K562 (cell line): ENCODE results near the gene HOXC5. TPM values are rescaled to one million over a fixed set of nuclear protein-coding genes. Genes with fewer than 3 reads are reported as not detected.

ENCODE experiments used
- BCL6 ChIP-seq: fragments of 250-450 bp; sonication (Bioruptor Pico); IDR thresholded peaks from 2 replicates; pipeline ENCODE4 v1.4.0; 2020
- CHD1 ChIP-seq: fragments of 200-600 bp; sonication (generic); IDR thresholded peaks from one replicate; pipeline ENCODE4 v1.6.1; 2012; ENCODE audit warnings: mild to moderate bottlenecking, moderate library complexity, low read length, inconsistent platforms
- FOXJ2 ChIP-seq: fragments of 200-800 bp; sonication (Bioruptor generic); IDR thresholded peaks from 2 replicates; pipeline ENCODE4 v1.6.1; 2016; ENCODE audit warnings: missing genetic modification characterization, missing compliant biosample characterization
- KAT7 ChIP-seq: sonication (generic); formaldehyde crosslinking; IDR thresholded peaks from 2 replicates; pipeline ENCODE4 v1.8.0; 2022; ENCODE audit warnings: missing genetic modification reagents, mild to moderate bottlenecking, borderline replicate concordance
- KDM2B ChIP-seq: fragments of 250-450 bp; sonication (Bioruptor Pico); IDR thresholded peaks from 2 replicates; pipeline ENCODE4 v1.8.0; 2021; ENCODE audit warnings: mild to moderate bottlenecking, moderate library complexity
- NFYB ChIP-seq: IDR thresholded peaks from 2 replicates; pipeline ENCODE4 v1.6.1; 2011; ENCODE audit warnings: mild to moderate bottlenecking, moderate library complexity; ENCODE audit not compliant: insufficient read length; ENCODE audit errors: extremely low read depth
- PTTG1 ChIP-seq: fragments of 450-650 bp; IDR thresholded peaks from 2 replicates; pipeline ENCODE4 v1.6.1; 2016; ENCODE audit warnings: low read depth, mild to moderate bottlenecking, missing genetic modification characterization, missing compliant biosample characterization
- PYGO2 ChIP-seq: fragments of 450-650 bp; IDR thresholded peaks from 2 replicates; pipeline ENCODE4 v1.6.1; 2016; ENCODE audit warnings: mild to moderate bottlenecking, missing genetic modification characterization, moderate library complexity, missing compliant biosample characterization
- SP1 ChIP-seq: sonication (generic); formaldehyde crosslinking; IDR thresholded peaks from 2 replicates; pipeline ENCODE4 v1.8.1; 2022; ENCODE audit warnings: mild to moderate bottlenecking, missing genetic modification reagents
- TAF9B ChIP-seq: fragments of 450-650 bp; IDR thresholded peaks from 2 replicates; pipeline ENCODE4 v1.6.1; 2018; ENCODE audit warnings: mild to moderate bottlenecking; ENCODE audit not compliant: partially characterized antibody
- THAP12 ChIP-seq: fragments of 250-450 bp; sonication (Bioruptor Pico); IDR thresholded peaks from 2 replicates; pipeline ENCODE4 v1.9.0; 2021; ENCODE audit warnings: mild to moderate bottlenecking, inconsistent platforms
- ZBTB33 ChIP-seq: sonication (generic); formaldehyde crosslinking; IDR thresholded peaks from 2 replicates; pipeline ENCODE4 v1.8.1; 2023; ENCODE audit warnings: mild to moderate bottlenecking, missing genetic modification reagents
- ZNF24 ChIP-seq: fragments of 450-650 bp; IDR thresholded peaks from 2 replicates; pipeline ENCODE4 v1.6.1; 2016
- polyA plus RNA-seq, 8 experiments: library from polyadenylated mRNA; depleted of rRNA in 4 of 8; stranded (reverse) in 5 of 8; unstranded in 3 of 8; fragments of >200 nt; fragmentation: Nextera tagmentation in 2 of 8; fragmentation: Illumina TruSeq in 1 of 8; extraction: Ambion mirVana in 2 of 8; extraction: Trizol in 1 of 8; gene quantifications; 2 replicates each; pipeline versions ENCODE4 v1.2.1 to v1.2.3, GENCODE V29; 2011 to 2014; ENCODE audit warnings: inconsistent platforms in 1 of 8, missing spikeins in 1 of 8
- total RNA-seq, 7 experiments: library from RNA; depleted of rRNA in 6 of 7; stranded (reverse); fragments of >200 nt in 6 of 7; fragmentation: Illumina TruSeq in 2 of 7; extraction: Trizol in 2 of 7; gene quantifications; 2 replicates each; pipeline versions ENCODE4 v1.2.1 to v1.2.3, GENCODE V29; 2011 to 2021; ENCODE audit warnings: low replicate concordance in 1 of 7

Gene HOXC5
- total and polyA plus RNA-seq, 9 of the 15 experiments (the other 6 are each of a cell fraction or from before 2014, with no cell fraction given): 0.10 to 0.44 (median 0.18) TPM; not detected in 4

GRCh38 chr12:53995378-53996239, 37.2 kb upstream of the HOXC5 start (continued):
- no peak for TF ChIP-seq NFYB
- TF ChIP-seq TAF9B: no peak
- no peak for TF ChIP-seq PTTG1
- no peak for TF ChIP-seq FOXJ2 (tag)
- TF ChIP-seq THAP12 (CRISPR knock-in tag): peak; percentile 85
- 0 out of 2 replicates have a peak, but pooled peaks have one; percentile 24 for TF ChIP-seq ZBTB33
- no peak for TF ChIP-seq ZNF24
- no peak for TF ChIP-seq KDM2B (CRISPR knock-in tag)
- TF ChIP-seq KAT7: no peak
- peak; percentile 52; the same call in 1 of the 2 replicates for TF ChIP-seq SP1 (CRISPR knock-in tag)
- TF ChIP-seq CHD1: no peak
- TF ChIP-seq BCL6 (CRISPR knock-in tag): no peak
- no peak for TF ChIP-seq PYGO2 (tag)
